Mucosa of descending colon (tissue), 3 donors: ENCODE measurements around the gene PRSS16. TPM values are rescaled to one million over a fixed set of nuclear protein-coding genes. Genes with fewer than 3 reads are reported as not detected.
"Not testable (repeated sequence)": the region's sequence is repeated elsewhere in the genome, so short reads cannot be mapped to it uniquely, and the experiment has no call there.

ENCODE experiments used
- ATAC-seq: fragments of 200-7000 bp; cut with Tn5 transposase; one replicate; pipeline ENCODE4 v1.9.1; 2020; ENCODE audit warnings: mild to moderate bottlenecking, moderate library complexity
- DNase-seq, 3 donors: peaks; one replicate each; pipeline ENCODE4 v3.0.0-alpha.2; 2020
- H3K36me3 ChIP-seq: fragments of 200-600 bp; one replicate; pipeline ENCODE4 v1.8.0; 2021; ENCODE audit warnings: low read depth, mild to moderate bottlenecking
- H3K4me1 ChIP-seq: fragments of 200-600 bp; one replicate; pipeline ENCODE4 v1.8.0; 2021; ENCODE audit warnings: low read depth, mild to moderate bottlenecking
- H3K4me3 ChIP-seq: fragments of 200-600 bp; one replicate; pipeline ENCODE4 v1.8.0; 2021; ENCODE audit warnings: mild to moderate bottlenecking
- H3K9me3 ChIP-seq: fragments of 200-600 bp; one replicate; pipeline ENCODE4 v1.8.0; 2021; ENCODE audit warnings: mild to moderate bottlenecking
- intact Hi-C, 2 donors: fragments of 100-400 bp; cut with DNase I in 1 of 2; cut with micrococcal nuclease in 1 of 2; formaldehyde crosslinking; loops; one replicate each; pipeline versions ENCODE4 v1.11.0 to v1.11.1; 2022; cut with DNase I, micrococcal nuclease
- total RNA-seq, 3 donors: library from RNA; stranded (reverse); fragmentation: NEBNext Ultra II Directional in 2 of 3; extraction: Animal tissue kit (Norgen Biotek cat#: 25700) in 2 of 3; gene quantifications; one replicate each; pipeline versions ENCODE4 v1.2.1 to v1.2.4, GENCODE V29; 2021 to 2023
- TF ChIP-seq, protein P1 (sequence below): fragments of 200-600 bp; IDR thresholded peaks from one replicate; pipeline ENCODE4 v1.8.0; 2022; ENCODE audit warnings: antibody characterized with exemption, mild to moderate bottlenecking
- donor health status: DM: no; HTN: no; CAD: no; lungs with moderate emphysema.
- donor health status: DM: no; HTN: no; CAD: no.
- donor health status: DM: no; HTN: yes; CAD: no.

PRSS16 gene
- total RNA-seq, 3 donors from 2014 or later = 13.0 to 32.1 (median 22.4) TPM

DNA sequence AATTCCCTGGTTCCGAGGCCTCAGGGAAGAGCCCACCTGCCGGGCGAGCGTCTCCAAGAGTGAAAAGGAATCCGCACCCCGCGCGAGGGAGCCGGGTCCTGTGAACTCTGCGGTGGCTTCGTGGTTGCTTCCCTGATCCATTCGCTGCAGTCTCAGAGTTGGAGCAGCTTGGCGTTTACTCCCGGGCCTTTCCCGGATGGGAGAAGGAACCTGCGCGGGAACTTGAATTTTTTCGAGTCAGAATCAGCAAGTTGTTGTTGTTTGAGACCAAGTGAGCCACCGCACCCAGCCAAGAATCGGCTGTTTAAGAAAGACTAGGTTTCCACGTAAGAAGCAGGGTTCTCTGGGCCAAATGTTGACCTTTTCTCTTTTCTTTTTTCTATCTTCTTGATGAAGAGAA, 12.9 kb downstream of the PRSS16 start:
- DNase-seq (no peak), ATAC-seq (no peak)
- H3K9me3 ChIP-seq = no peaks in the 10 kb centered on the region
- no peaks in the 10 kb centered on the region for H3K36me3 ChIP-seq
- intact Hi-C loops = no loop called here
- H3K4me3 ChIP-seq = no peak overlapping the region
- TF ChIP-seq, protein P1, sequence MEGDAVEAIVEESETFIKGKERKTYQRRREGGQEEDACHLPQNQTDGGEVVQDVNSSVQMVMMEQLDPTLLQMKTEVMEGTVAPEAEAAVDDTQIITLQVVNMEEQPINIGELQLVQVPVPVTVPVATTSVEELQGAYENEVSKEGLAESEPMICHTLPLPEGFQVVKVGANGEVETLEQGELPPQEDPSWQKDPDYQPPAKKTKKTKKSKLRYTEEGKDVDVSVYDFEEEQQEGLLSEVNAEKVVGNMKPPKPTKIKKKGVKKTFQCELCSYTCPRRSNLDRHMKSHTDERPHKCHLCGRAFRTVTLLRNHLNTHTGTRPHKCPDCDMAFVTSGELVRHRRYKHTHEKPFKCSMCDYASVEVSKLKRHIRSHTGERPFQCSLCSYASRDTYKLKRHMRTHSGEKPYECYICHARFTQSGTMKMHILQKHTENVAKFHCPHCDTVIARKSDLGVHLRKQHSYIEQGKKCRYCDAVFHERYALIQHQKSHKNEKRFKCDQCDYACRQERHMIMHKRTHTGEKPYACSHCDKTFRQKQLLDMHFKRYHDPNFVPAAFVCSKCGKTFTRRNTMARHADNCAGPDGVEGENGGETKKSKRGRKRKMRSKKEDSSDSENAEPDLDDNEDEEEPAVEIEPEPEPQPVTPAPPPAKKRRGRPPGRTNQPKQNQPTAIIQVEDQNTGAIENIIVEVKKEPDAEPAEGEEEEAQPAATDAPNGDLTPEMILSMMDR = no peak
- H3K4me1 ChIP-seq = no peaks in the 10 kb centered on the region

DNA sequence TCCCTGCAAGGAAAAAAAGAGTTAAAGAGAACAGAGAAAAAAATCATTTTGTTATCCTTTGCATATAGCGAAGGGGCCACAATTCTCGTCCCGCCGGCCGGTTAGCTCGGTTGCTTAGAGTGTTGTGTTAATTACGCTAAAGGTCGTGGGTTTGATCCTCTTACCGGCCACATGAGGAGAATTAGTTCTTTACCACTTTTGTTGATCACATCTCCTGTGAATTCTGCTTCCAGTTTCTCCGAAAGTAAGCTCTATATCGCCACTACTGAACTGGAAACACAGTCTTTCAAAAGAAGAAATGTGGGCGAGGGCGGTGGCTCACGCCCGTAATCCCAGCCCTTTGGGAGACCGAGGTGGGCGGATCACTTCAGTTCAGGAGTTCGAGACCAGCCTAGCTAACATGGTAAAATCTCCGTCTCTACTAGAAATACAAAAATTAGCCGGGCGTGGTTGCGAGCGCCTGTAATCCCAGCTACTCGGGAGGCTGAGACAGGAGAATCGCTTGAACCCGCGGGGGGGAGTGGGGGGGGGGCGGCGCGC, 13.4 kb downstream of the PRSS16 start:
- ATAC-seq = no peak
- no peaks in the 10 kb centered on the region for H3K4me1 ChIP-seq
- no peaks in the 10 kb centered on the region for H3K9me3 ChIP-seq
- no peak overlapping the region for H3K4me3 ChIP-seq
- intact Hi-C loops = no loop called here
- no peaks in the 10 kb centered on the region for H3K36me3 ChIP-seq
- no peak for DNase-seq
- TF ChIP-seq, protein P1 = no peak

DNA sequence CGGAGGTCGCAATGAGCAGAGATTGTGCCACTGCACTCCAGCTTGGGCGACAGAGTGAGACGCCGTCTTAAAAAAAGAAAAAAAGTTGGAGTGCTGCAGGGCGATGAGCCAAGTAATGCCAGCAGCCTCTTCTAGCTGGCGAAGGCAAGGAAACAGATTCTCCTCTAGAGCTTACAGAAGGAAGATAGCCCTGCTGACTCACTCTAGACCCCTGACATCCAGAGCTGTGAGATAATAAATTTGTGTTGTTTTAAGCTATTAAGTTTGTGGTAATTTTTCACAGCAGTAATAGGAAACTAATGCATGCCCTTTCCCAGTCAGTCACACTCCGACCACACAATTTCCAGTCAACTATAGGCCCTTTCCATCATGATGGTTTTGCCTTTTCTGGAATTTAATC, 16.4 kb downstream of the PRSS16 start:
- TF ChIP-seq, protein P1 = no peak
- no peak for ATAC-seq
- H3K36me3 ChIP-seq = no peaks in the 10 kb centered on the region
- DNase-seq = no peak
- H3K4me3 ChIP-seq = no peak overlapping the region
- H3K4me1 ChIP-seq = no peaks in the 10 kb centered on the region
- no peaks in the 10 kb centered on the region for H3K9me3 ChIP-seq
- intact Hi-C loops = no loop called here

DNA sequence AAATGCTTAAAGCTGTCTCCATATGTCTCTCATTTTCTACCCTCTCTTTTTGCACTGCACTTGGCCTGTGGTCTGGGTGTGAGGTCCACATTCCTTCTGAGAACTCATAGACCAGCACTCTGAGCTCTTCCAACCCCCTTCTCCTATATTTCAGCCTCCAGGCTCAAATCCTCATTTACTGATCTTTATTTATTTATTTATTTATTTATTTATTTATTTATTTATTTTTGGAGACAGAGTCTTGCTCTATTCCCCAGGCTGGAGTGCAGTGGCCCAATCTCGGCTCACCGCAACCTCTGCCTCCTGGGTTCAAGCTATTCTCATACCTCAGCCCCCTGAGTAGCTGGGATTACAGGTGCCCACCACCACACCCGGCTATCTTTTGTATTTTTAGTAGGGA, 19.5 kb downstream of the PRSS16 start:
- intact Hi-C loops, H3K4me1 ChIP-seq, DNase-seq, H3K9me3 ChIP-seq, H3K4me3 ChIP-seq, H3K36me3 ChIP-seq, ATAC-seq: not testable (repeated sequence)

DNA sequence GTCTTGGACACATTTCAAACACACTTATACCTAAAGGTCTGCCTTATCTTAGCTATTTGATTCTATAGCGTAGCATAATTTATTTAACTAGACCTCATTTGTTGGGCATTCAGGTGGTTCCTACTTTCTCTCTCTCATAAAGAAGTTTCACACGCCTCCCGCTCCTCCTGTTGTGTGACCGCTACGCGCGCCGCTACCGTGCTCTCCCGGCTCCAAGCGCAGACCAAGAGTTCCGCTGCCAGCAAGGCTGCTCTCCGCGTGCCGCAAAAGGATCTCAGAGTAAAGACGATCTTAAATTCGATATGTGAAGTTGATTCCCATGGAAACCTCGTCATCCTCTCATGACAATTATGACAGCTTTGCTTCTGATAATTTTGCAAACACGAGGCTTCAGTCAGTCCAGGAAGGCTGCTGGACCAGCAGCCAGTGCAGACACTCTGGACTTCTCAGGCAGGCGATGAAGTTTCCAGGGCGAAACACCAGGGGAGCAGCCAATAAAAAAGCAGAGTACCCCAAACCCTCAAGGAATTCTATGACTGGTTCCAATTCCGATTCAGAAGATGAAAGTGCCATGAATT, 20.4 kb downstream of the PRSS16 start:
- intact Hi-C loops = no loop called here
- H3K36me3 ChIP-seq = no peaks in the 10 kb centered on the region
- DNase-seq (no peak), ATAC-seq (no peak)
- TF ChIP-seq, protein P1 = no peak
- no peaks in the 10 kb centered on the region for H3K4me1 ChIP-seq
- no peak overlapping the region for H3K4me3 ChIP-seq
- no peaks in the 10 kb centered on the region for H3K9me3 ChIP-seq

DNA sequence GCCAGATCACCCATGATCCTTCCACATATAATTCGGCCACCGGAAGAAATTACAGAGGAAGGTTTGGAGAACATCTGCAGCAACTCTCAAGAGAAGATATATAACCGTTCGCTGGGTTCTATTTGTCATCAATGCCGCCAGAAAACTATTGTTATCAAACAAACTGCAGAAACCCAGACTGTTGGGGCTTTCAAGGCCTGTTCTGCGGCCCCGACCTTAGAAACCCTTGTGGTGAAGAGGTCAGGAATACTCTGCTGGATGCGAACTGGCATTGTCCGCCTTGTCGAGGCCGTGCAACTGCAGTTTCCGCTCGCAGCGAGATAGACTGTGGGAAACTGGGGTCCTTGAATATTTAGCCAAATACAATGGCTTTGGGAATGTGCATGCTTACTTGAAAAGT, 21.3 kb downstream of the PRSS16 start:
- no peaks in the 10 kb centered on the region for H3K36me3 ChIP-seq
- H3K4me3 ChIP-seq = no peak overlapping the region
- no peaks in the 10 kb centered on the region for H3K9me3 ChIP-seq
- TF ChIP-seq, protein P1 = no peak
- no peak for ATAC-seq
- intact Hi-C loops = no loop called here
- DNase-seq = no peak
- no peaks in the 10 kb centered on the region for H3K4me1 ChIP-seq
